DOHH2 (cell line): ENCODE results near the gene NBEAL2.
A peak's percentile ranks its signal among the peaks of the same experiment; 100 is the strongest.

Experiments
- CTCF ChIP-seq: fragments of 200-600 bp; sonication (generic); IDR thresholded peaks from one replicate; pipeline ENCODE4 v1.5.1; 2014; ENCODE audit warnings: antibody characterized with exemption, mild to moderate bottlenecking, low read depth, low read length; ENCODE audit not compliant: poor library complexity, severe bottlenecking
- EZH2phosphoT487 ChIP-seq: fragments of 200-600 bp; sonication (generic); IDR thresholded peaks from 2 replicates; pipeline ENCODE4 v1.6.1; 2017; ENCODE audit warnings: borderline replicate concordance, mild to moderate bottlenecking, antibody characterized with exemption, low read length, moderate library complexity, mixed read lengths

GRCh38 chr3:46966811-46967210 is 12.7 kb upstream of the NBEAL2 start:
- TF ChIP-seq CTCF (peak; percentile 24), EZH2phosphoT487 (no peak)
